ENCODE results near the gene C8B. TPM values are rescaled to one million over a fixed set of nuclear protein-coding genes. Genes with fewer than 3 reads are reported as not detected.

Gene C8B
- not detected for total RNA-seq

- Histone ChIP-seq H3K4me1 (no peaks in the 10 kb centered on the region), H3K9me3 (peaks cover 0 to 10% (median 0%) of the 10 kb centered on the region in 4 donors), H3K36me3 (no peaks in the 10 kb centered on the region), H3K27ac (no peak within 1 kb of the TSS), H3K27me3 (no peaks in the 10 kb centered on the region), H3K4me3 (no peak within 1 kb of the TSS)
- TF ChIP-seq EP300 (IDR thresholded peaks at IDR 0.05) (no peak), POLR2A (IDR thresholded peaks at IDR 0.05) (no peak), CTCF (IDR thresholded peaks at IDR 0.05) (no peak)
- WGBS, 2 donors, result 88 to 89% methylated on average over 3 of the region's 3 CpGs
- DNase-seq (ENCODE audit: low spot score in 2 of 2), result no peak
These were observed at the start of gene C8B for GRCh38 chr1:56965916-56966697. Gene C8B (minus strand): TSS chr1:56966015. CDS start chr1:56965948, 67 bp downstream.

DNA sequence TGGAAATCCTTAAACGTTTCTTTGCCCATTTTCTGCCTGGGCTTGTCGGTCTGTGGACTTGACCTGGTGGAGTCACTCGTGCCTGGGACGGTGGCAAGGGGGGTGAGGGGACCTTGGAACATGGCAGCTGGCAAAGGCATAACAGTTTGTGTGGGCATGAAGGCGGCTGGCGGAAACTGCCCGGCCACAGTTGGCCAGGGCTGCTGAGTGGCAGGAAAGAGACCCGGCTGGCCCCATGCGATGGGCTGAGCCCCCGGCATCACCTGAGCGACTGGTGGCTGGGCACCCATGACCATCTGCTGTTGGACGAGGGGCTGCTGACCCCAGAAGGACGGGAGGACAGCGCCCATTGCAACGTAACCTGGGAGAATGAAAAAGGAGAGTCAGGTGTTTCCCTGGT is 49.3 kb upstream of the C8B start:
- H3K27ac ChIP-seq, result no peak overlapping the region
- H3K27me3 ChIP-seq, result no peaks in the 10 kb centered on the region
- no peaks in the 10 kb centered on the region for H3K9me3 ChIP-seq
- peaks cover 0 to 6% (median 0%) of the 10 kb centered on the region in 3 donors for H3K36me3 ChIP-seq
- TF ChIP-seq CTCF (IDR thresholded peaks at IDR 0.05) (no peak), POLR2A (IDR thresholded peaks at IDR 0.05) (no peak), EP300 (IDR thresholded peaks at IDR 0.05) (no peak)
- H3K4me3 ChIP-seq, result no peak overlapping the region
- H3K4me1 ChIP-seq, result no peaks in the 10 kb centered on the region
- WGBS, 2 donors, result 92 to 95% methylated on average over 14 to 15 of the region's 15 CpGs
- DNase-seq (ENCODE audit: low spot score in 2 of 2), result no peak

DNA sequence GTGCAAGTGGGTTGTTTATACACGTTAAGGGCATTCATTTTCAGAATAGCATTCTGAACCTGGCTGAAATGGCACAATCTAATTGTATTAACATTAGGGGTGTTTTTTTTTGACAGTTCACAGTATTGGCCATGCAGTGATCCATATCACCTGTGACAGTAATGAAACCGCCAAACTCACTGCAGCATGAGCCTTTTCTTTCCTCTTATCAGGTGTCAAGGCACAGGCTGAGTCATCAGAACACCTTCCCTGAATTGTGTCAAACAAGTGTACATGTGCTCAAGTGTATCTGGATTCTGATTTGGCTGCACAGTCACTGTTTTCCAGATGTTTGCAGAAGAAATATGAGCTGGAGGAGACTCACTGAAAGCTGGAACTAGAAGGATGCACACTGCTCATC is 47.7 kb upstream of the C8B start:
- no peaks in the 10 kb centered on the region for H3K9me3 ChIP-seq
- H3K27ac ChIP-seq, result no peak overlapping the region
- DNase-seq (ENCODE audit: low spot score in 2 of 2), result no peak
- H3K27me3 ChIP-seq, result no peaks in the 10 kb centered on the region
- no peak for TF ChIP-seq CTCF (IDR thresholded peaks at IDR 0.05)
- TF ChIP-seq EP300 (IDR thresholded peaks at IDR 0.05), result no peak
- TF ChIP-seq POLR2A (IDR thresholded peaks at IDR 0.05), result no peak
- H3K4me1 ChIP-seq, result no peaks in the 10 kb centered on the region
- H3K4me3 ChIP-seq, result no peak overlapping the region
- peaks cover 0 to 6% (median 0%) of the 10 kb centered on the region in 3 donors for H3K36me3 ChIP-seq
- 85 to 88% methylated on average over 2 of the region's 2 CpGs for WGBS, 2 donors

DNA sequence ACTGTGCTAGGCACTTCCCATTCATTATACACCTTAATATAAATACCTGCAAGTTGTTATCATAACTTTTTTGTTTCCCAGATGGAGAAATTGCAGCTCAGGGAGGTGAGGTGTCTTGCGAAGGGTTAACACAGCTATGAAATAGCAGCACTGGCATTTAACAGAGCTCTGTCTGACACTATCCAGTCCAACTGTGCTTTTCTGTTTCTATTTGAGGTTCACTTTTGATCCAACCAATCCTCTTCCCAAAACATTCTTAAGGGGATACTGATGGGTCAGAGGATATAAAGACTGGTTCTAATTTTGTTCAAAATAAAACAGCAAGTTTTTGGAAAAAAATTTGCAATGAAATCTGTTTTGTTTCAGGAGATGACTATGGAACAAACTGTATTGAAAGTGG is 46.5 kb upstream of the C8B start:
- no peak for DNase-seq (ENCODE audit: low spot score in 2 of 2)
- peaks cover 0 to 6% (median 0%) of the 10 kb centered on the region in 3 donors for H3K36me3 ChIP-seq
- H3K27ac ChIP-seq, result no peak overlapping the region
- H3K4me3 ChIP-seq, result no peak overlapping the region
- no peaks in the 10 kb centered on the region for H3K4me1 ChIP-seq
- no peaks in the 10 kb centered on the region for H3K9me3 ChIP-seq
- no peaks in the 10 kb centered on the region for H3K27me3 ChIP-seq
- no peak for TF ChIP-seq EP300 (IDR thresholded peaks at IDR 0.05)
- TF ChIP-seq CTCF (IDR thresholded peaks at IDR 0.05), result no peak
- no peak for TF ChIP-seq POLR2A (IDR thresholded peaks at IDR 0.05)
- WGBS, 2 donors, result 81 to 90% methylated on average over 1 of the region's 1 CpG

- WGBS, 2 donors, result 91% methylated on average over 4 of the region's 4 CpGs
- H3K4me3 ChIP-seq, result no peak overlapping the region
- TF ChIP-seq CTCF (IDR thresholded peaks at IDR 0.05), result no peak
- no peak for TF ChIP-seq EP300 (IDR thresholded peaks at IDR 0.05)
- TF ChIP-seq POLR2A (IDR thresholded peaks at IDR 0.05), result no peak
These were observed 44.7 kb upstream of the C8B start for GRCh38 chr1:57010511-57010910.

More at GRCh38 chr1:57010511-57010910, 44.7 kb upstream of the C8B start:
- Histone ChIP-seq H3K27ac (no peak overlapping the region), H3K4me1 (no peaks in the 10 kb centered on the region), H3K36me3 (peaks cover 0 to 6% (median 0%) of the 10 kb centered on the region in 3 donors), H3K27me3 (no peaks in the 10 kb centered on the region), H3K9me3 (no peaks in the 10 kb centered on the region)
- DNase-seq (ENCODE audit: low spot score in 2 of 2), result no peak

Measured in tibial nerve (tissue), 4 donors.